Measurements from ENCODE around the gene LRMDA.

DNA sequence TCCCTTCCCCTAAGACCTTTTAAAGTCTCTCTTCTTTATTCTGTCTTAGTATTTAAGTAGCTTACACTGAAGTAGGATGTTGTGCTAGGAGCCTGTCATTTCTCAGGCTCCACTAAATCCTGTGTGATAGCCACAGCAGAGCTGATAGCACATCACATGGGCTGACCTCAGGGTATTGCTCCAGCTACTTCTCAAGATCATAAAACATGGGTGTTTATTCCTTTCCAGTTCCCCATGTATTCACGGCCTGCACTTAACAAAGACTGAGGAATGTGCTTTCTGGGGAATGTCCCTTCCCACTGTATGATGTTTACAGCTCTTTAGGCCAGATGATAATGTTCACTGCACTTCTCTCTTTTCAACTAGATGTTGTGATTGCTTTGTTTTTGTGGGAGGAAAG lies 1119.4 kb downstream of the LRMDA start:
- TF ChIP-seq MTA2 (IDR thresholded peaks at IDR 0.05; ENCODE audit: low read depth) (no peak), TARDBP (IDR thresholded peaks at IDR 0.05; ENCODE audit: borderline replicate concordance) (no peak), SMC3 (IDR thresholded peaks at IDR 0.05; ENCODE audit: borderline replicate concordance, low read length) (no peak)
- TF ChIP-seq, protein P1, sequence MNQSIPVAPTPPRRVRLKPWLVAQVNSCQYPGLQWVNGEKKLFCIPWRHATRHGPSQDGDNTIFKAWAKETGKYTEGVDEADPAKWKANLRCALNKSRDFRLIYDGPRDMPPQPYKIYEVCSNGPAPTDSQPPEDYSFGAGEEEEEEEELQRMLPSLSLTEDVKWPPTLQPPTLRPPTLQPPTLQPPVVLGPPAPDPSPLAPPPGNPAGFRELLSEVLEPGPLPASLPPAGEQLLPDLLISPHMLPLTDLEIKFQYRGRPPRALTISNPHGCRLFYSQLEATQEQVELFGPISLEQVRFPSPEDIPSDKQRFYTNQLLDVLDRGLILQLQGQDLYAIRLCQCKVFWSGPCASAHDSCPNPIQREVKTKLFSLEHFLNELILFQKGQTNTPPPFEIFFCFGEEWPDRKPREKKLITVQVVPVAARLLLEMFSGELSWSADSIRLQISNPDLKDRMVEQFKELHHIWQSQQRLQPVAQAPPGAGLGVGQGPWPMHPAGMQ (IDR thresholded peaks at IDR 0.05; ENCODE audit: borderline replicate concordance), result no peak
- TF ChIP-seq, protein P2, sequence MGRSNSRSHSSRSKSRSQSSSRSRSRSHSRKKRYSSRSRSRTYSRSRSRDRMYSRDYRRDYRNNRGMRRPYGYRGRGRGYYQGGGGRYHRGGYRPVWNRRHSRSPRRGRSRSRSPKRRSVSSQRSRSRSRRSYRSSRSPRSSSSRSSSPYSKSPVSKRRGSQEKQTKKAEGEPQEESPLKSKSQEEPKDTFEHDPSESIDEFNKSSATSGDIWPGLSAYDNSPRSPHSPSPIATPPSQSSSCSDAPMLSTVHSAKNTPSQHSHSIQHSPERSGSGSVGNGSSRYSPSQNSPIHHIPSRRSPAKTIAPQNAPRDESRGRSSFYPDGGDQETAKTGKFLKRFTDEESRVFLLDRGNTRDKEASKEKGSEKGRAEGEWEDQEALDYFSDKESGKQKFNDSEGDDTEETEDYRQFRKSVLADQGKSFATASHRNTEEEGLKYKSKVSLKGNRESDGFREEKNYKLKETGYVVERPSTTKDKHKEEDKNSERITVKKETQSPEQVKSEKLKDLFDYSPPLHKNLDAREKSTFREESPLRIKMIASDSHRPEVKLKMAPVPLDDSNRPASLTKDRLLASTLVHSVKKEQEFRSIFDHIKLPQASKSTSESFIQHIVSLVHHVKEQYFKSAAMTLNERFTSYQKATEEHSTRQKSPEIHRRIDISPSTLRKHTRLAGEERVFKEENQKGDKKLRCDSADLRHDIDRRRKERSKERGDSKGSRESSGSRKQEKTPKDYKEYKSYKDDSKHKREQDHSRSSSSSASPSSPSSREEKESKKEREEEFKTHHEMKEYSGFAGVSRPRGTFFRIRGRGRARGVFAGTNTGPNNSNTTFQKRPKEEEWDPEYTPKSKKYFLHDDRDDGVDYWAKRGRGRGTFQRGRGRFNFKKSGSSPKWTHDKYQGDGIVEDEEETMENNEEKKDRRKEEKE (IDR thresholded peaks at IDR 0.05), result no peak

Data from GM12878 (cell line).